ENCODE results near the gene SCNM1.
"Not testable (repeated sequence)": the region's sequence is repeated elsewhere in the genome, so short reads cannot be mapped to it uniquely, and the experiment has no call there.

SCNM1 gene

GRCh38 chr1:151192047-151192446 lies 26.1 kb downstream of the SCNM1 start:
- DNase-seq (ENCODE audit: low read depth in 2 of 3, low spot score in 2 of 3), result no peak

GRCh38 chr1:151193304-151193703 lies 27.4 kb downstream of the SCNM1 start:
- DNase-seq (ENCODE audit: low read depth in 2 of 3, low spot score in 2 of 3), result no peak

- DNase-seq (ENCODE audit: low read depth in 2 of 3, low spot score in 2 of 3), result no peak
Observed at GRCh38 chr1:151193856-151194255, 27.9 kb downstream of the SCNM1 start.

GRCh38 chr1:151194894-151195594 lies 29.1 kb downstream of the SCNM1 start:
- not testable (repeated sequence) for DNase-seq (ENCODE audit: low read depth in 2 of 3, low spot score in 2 of 3)

- no peak for DNase-seq (ENCODE audit: low read depth in 2 of 3, low spot score in 2 of 3)
Observed at GRCh38 chr1:151196292-151196800, 30.4 kb downstream of the SCNM1 start.

GRCh38 chr1:151197863-151198253 lies 31.9 kb downstream of the SCNM1 start:
- no peak for DNase-seq (ENCODE audit: low read depth in 2 of 3, low spot score in 2 of 3)

- peak; percentile 94 to 100 (median 98) for DNase-seq (ENCODE audit: low read depth in 2 of 3, low spot score in 2 of 3)
Observed at GRCh38 chr1:151198254-151199127, 32.5 kb downstream of the SCNM1 start, which contains the start of gene PIP5K1A. TSS of gene PIP5K1A (plus strand) at chr1:151198552. CDS start at chr1:151198997, 445 bp downstream.

GRCh38 chr1:151199873-151200581 lies 34.1 kb downstream of the SCNM1 start:
- no peak for DNase-seq (ENCODE audit: low read depth in 2 of 3, low spot score in 2 of 3)

- DNase-seq (ENCODE audit: low read depth in 2 of 3, low spot score in 2 of 3), result not testable (repeated sequence)
Observed at GRCh38 chr1:151205381-151205965, 39.5 kb downstream of the SCNM1 start.

- no peak for DNase-seq (ENCODE audit: low read depth in 2 of 3, low spot score in 2 of 3)
Observed at GRCh38 chr1:151210830-151211229, 44.9 kb downstream of the SCNM1 start.

GRCh38 chr1:151211972-151212705 lies 46.2 kb downstream of the SCNM1 start:
- no peak for DNase-seq (ENCODE audit: low read depth in 2 of 3, low spot score in 2 of 3)

- no peak for DNase-seq (ENCODE audit: low read depth in 2 of 3, low spot score in 2 of 3)
Observed at GRCh38 chr1:151213560-151213959, 47.6 kb downstream of the SCNM1 start.

All from activated CD8-positive, alpha-beta memory T cell treated with anti-CD3 and anti-CD28 coated beads for 48 hours (primary cell).